SKM-1 (cell line): ENCODE data around the gene TMEM232.

Source experiments
- DNase-seq: peaks from one replicate; lab custom pipeline; 2025; ENCODE audit not compliant: unreplicated experiment; lab: John Stamatoyannopoulos, UW

The TMEM232 gene

GRCh38 chr5:110409571-110409970 lies 316.9 kb downstream of the TMEM232 start:
- no peak for DNase-seq

- DNase-seq: no peak
Measured at GRCh38 chr5:110402562-110402961, 323.9 kb downstream of the TMEM232 start.

DNA sequence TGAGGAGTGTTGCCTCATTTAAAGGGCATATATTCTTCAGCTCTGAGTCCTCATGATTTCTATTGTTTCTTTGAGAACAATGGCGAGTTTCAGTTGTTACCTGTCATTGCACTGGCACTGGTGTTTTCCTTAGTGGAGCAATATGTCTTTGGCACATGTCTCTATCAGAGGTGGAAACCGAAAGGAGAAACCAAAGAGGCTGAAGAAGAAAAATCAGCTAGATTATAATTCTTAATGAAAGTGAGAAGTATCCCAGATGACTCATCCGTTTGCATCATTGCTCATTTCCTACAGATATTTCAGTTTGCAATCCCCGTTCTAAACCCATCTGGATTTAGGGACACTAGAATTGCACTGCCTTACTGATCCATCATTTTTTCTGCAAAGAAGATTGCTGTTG lies 324.6 kb downstream of the TMEM232 start:
- no peak for DNase-seq

DNA sequence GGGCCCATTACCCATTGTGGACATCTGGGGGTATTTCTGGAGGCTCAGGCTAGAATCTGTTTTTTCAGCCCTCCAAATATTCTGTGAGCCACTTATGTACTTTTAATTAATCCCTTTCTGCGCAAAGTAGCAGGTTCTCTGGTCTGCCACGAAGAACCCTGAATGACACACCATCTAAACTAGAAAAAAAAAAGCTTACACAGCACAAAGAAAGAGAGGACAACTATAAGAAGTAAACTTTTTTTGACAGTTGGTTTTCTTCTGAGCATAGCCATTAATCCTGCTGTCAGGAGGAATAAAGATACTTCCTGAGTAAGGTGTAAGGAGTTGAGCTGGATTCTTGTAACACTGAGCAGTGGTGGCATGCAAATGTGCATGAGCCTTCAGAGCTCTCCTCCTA lies 327.5 kb downstream of the TMEM232 start:
- DNase-seq: no peak

DNA sequence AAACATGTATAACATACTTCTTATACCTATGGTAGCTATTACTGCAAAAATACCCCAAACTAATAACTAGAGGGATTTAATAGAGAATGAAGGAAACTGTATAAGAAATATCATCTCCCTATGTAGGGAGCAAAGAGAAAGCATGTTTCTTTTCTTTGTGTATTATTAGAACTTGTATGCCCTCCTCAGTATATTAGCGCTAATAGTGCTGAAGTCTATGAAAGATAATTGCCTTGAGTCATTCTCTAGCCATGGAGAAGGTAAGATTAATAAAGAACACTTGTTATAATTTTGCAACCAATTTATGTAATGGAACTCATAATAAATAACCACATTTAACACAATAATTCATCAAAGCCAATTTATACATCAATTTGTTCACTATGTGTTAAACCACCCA lies 329.2 kb downstream of the TMEM232 start:
- no peak for DNase-seq

- DNase-seq: no peak
Measured at GRCh38 chr5:110386782-110387181, 339.7 kb downstream of the TMEM232 start.

- DNase-seq: no peak
Measured at GRCh38 chr5:110383231-110383630, 343.2 kb downstream of the TMEM232 start.

DNA sequence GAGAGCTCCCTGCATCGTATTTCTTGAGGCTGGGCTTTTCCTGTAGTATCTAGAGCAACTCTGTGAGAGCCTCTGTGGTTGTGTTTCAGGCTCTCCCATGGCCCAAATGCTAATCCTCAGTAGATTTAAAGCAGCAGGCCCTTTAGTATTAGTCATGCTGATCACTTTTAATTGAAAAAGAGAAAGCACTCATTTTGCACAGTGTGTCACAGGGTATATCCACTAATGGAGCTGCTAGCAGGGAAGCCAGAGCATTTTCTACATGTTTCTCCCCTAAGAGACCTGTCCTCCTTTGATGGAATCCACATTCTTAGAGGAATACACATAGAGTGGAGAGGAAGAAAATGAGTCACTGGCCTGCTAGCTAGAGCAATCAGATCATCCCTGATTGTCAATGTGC lies 348.5 kb downstream of the TMEM232 start:
- no peak for DNase-seq

- DNase-seq: no peak
Measured at GRCh38 chr5:110377361-110377760, 349.1 kb downstream of the TMEM232 start.

- no peak for DNase-seq
Measured at GRCh38 chr5:110376281-110376951, 350.1 kb downstream of the TMEM232 start.

- DNase-seq: peak; percentile 31
Measured at GRCh38 chr5:110371725-110372041, 354.8 kb downstream of the TMEM232 start.

DNA sequence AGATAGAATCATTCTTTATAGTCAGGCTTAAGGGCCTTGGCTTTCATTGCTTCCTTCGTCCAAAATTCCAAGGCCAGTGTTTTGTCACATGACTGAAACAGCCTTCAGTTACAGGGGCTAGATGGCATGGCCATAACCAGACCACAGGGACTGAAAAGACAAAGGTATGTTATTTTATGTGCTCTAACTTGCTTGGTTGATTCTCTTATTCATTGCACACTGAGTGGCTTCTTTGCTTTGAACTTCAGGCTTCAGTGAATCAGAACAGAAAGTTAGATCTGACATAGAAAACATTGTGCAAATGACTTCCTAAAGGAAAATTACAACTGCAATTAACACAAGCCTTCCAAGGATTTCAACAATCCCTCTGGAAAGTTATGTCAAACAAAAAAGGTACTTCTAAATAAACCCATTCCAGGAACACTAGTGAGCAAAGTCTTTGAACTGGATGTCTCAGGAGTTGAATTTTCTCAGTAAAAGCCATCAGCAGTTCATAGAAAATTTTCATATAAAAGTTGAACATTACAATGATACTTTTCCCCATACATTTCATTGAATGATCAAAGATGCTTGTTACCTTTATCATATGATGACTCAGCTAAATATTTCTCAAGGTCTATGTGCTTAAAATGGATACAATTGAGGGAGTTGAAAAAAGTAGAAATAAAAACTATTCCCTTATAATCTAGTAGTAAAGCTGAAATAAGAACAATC lies 355.3 kb downstream of the TMEM232 start:
- no peak for DNase-seq
